GM12864 (cell line): ENCODE results near the gene CYFIP1.

Experiments
- DNase-seq: peaks from one replicate; pipeline ENCODE4 v3.0.0-alpha.2; 2011; ENCODE audit warnings: low read depth
- H3K4me3 ChIP-seq: 2 replicates; pipeline ENCODE4 v1.5.1; 2011; ENCODE audit warnings: mild to moderate bottlenecking, low read depth, low read length, control low read depth
- CTCF ChIP-seq: IDR thresholded peaks from 2 replicates; pipeline ENCODE4 v1.5.1; 2011; ENCODE audit warnings: low read depth, mild to moderate bottlenecking, moderate library complexity, low read length, control low read depth, inconsistent platforms; ENCODE audit errors: missing control alignments

The CYFIP1 gene

GRCh38 chr15:22908830-22909229 is 71.3 kb downstream of the CYFIP1 start:
- no peak for DNase-seq
- no peak for TF ChIP-seq CTCF
- no peak overlapping the region for H3K4me3 ChIP-seq

- DNase-seq: no peak
- no peak for TF ChIP-seq CTCF
- no peak overlapping the region for H3K4me3 ChIP-seq
These were observed 72.8 kb downstream of the CYFIP1 start for GRCh38 chr15:22907161-22907950.

- no peak overlapping the region for H3K4me3 ChIP-seq
- no peak for DNase-seq
- TF ChIP-seq CTCF: no peak
These were observed 75.4 kb downstream of the CYFIP1 start for GRCh38 chr15:22904736-22905135.

- TF ChIP-seq CTCF: no peak
- no peak overlapping the region for H3K4me3 ChIP-seq
- no peak for DNase-seq
These were observed 76.1 kb downstream of the CYFIP1 start for GRCh38 chr15:22903961-22904534.

GRCh38 chr15:22903427-22903826 is 76.7 kb downstream of the CYFIP1 start:
- H3K4me3 ChIP-seq: no peak overlapping the region
- no peak for DNase-seq
- TF ChIP-seq CTCF: no peak

GRCh38 chr15:22902981-22903380 is 77.2 kb downstream of the CYFIP1 start:
- no peak overlapping the region for H3K4me3 ChIP-seq
- TF ChIP-seq CTCF: no peak
- no peak for DNase-seq

- no peak for TF ChIP-seq CTCF
- DNase-seq: no peak
- no peak overlapping the region for H3K4me3 ChIP-seq
These were observed 77.6 kb downstream of the CYFIP1 start for GRCh38 chr15:22902578-22902977.
